ENCODE results near the gene MLLT11.

The MLLT11 gene, protein sequence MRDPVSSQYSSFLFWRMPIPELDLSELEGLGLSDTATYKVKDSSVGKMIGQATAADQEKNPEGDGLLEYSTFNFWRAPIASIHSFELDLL

DNA sequence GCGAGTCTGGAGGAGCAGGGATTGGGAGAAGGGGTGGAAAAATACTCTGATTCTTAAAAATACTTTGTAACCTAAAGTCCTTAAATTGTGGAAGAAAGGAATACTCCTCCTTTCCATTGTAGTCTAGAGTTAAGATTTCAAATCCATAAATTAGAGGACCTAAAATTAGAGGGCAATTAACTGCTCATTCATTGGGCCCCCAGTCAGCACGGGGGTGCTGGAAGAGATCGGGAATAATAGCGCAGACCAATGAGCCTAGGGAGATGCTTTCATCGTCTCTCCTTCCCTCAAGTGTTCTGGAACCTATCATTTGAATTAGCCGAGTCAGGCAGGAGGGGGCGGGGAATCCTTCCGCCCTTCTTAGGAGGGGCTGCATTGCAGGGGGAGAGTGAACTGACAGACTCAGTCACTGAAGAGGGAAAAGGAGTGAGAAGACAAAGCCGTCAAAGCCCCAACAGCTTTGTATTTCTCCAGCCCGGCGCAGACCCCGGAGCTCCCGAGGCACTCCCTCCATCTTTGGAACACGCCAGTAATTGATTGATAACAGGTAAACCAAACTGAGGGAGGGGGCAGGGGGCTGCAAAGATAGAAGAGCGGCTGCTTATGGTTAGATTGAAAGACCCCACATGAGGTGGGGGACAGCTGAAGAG lies at the start of gene MLLT11:
TSS of gene MLLT11 (plus strand) at position 391 of the 650 bp plus-strand sequence. CDS start 6,828 bp downstream, outside the sequence.
- peak within 1 kb of the TSS; percentile 94 for H3K4me3 ChIP-seq (ENCODE audit: low read length)
- H3K4me1 ChIP-seq (ENCODE audit: control insufficient read depth, insufficient read depth, low read length), result peaks cover 7% of the 10 kb centered on the region
- H3K27ac ChIP-seq (ENCODE audit: low read depth, low read length), result peak within 1 kb of the TSS; percentile 96
- H3K27me3 ChIP-seq (ENCODE audit: control insufficient read depth, insufficient read depth, low read length), result no peaks in the 10 kb centered on the region
- peaks cover 6% of the 10 kb centered on the region for H3K36me3 ChIP-seq (ENCODE audit: control insufficient read depth, insufficient read depth, low read length)
- peak within 1 kb of the TSS; percentile 96 for H3K9ac ChIP-seq (ENCODE audit: low read length)

DNA sequence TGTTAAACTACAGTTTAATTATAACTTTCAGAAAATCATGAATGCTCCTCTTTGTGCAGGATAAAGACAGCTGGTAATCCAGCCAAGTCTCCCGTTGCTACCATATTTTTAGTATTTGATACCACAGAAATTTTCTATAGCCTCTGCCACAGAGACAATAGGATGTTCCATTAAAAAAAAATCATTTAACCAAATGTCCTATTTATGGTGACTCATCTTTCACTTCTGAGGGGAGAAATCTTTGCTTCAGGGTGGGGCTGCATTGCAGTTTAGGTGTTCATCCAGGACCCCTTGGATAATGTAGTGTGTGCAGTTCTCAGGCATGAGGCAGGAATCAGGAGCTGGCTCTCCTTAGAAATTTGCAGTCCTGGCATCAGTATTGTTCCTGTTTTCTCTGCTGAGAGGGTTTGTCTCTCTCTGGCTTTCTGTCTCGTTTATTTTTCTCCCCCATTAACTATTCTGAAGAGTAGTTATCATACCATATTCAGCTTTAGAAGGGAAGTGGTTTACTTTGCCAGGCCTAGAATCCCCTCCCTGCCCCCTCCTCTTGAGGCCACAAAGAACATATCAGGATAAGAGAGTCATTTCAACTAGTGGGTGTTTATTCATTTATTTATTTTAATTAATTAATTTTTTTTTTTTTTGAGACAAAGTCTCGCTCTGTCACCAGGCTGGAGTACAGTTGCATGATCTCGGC lies 48.9 kb upstream of the MLLT11 start:
- Histone ChIP-seq H3K9ac (ENCODE audit: low read length) (no peak overlapping the region), H3K27me3 (ENCODE audit: control insufficient read depth, insufficient read depth, low read length) (no peaks in the 10 kb centered on the region), H3K36me3 (ENCODE audit: control insufficient read depth, insufficient read depth, low read length) (no peaks in the 10 kb centered on the region), H3K4me1 (ENCODE audit: control insufficient read depth, insufficient read depth, low read length) (peaks cover 13% of the 10 kb centered on the region), H3K4me3 (ENCODE audit: low read length) (no peak overlapping the region), H3K27ac (ENCODE audit: low read depth, low read length) (no peak overlapping the region)

GRCh38 chr1:151012684-151013471 lies 47.3 kb upstream of the MLLT11 start:
- Histone ChIP-seq H3K36me3 (ENCODE audit: control insufficient read depth, insufficient read depth, low read length) (no peaks in the 10 kb centered on the region), H3K27ac (ENCODE audit: low read depth, low read length) (peak overlapping the region; percentile 27), H3K27me3 (ENCODE audit: control insufficient read depth, insufficient read depth, low read length) (no peaks in the 10 kb centered on the region), H3K4me3 (ENCODE audit: low read length) (no peak overlapping the region), H3K9ac (ENCODE audit: low read length) (no peak overlapping the region), H3K4me1 (ENCODE audit: control insufficient read depth, insufficient read depth, low read length) (peaks cover 2% of the 10 kb centered on the region)

- peak overlapping the region; percentile 27 for H3K27ac ChIP-seq (ENCODE audit: low read depth, low read length)
- H3K9ac ChIP-seq (ENCODE audit: low read length), result no peak overlapping the region
- peaks cover 6% of the 10 kb centered on the region for H3K36me3 ChIP-seq (ENCODE audit: control insufficient read depth, insufficient read depth, low read length)
- H3K4me3 ChIP-seq (ENCODE audit: low read length), result no peak overlapping the region
- H3K4me1 ChIP-seq (ENCODE audit: control insufficient read depth, insufficient read depth, low read length), result no peaks in the 10 kb centered on the region
- H3K27me3 ChIP-seq (ENCODE audit: control insufficient read depth, insufficient read depth, low read length), result no peaks in the 10 kb centered on the region
Observed at GRCh38 chr1:151013518-151013917, 46.7 kb upstream of the MLLT11 start.

DNA sequence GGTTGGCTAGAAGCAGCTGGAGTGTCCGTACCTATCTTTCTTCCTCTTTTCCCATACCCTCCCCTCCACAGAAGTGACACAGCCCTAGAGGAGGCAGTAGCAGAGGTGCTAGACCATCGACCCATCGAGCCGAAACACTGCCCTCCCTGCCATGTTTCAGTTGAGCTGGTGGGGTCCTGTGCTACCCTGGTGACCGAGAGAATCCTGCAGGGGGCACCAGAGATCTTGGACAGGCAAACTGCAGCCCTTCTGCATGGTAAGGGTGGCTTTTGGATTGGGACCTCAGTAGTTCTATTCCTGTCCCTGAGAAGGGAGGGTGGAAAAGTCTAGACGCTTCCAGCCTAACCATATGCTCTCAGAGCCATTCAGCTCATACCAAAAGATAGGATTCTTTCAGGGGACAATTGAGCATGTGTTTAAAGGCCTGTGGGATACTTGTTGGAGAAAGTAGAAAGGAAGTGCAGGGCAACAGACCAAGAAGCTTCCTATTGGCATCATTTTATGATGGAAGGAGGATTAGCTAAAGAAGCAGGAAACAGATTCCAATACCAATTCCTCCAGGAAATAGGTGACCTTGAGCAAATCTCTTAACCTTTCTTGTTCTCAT lies 35.6 kb upstream of the MLLT11 start:
- Histone ChIP-seq H3K4me3 (ENCODE audit: low read length) (no peak overlapping the region), H3K27ac (ENCODE audit: low read depth, low read length) (peak overlapping the region; percentile 15), H3K9ac (ENCODE audit: low read length) (no peak overlapping the region), H3K27me3 (ENCODE audit: control insufficient read depth, insufficient read depth, low read length) (no peaks in the 10 kb centered on the region), H3K36me3 (ENCODE audit: control insufficient read depth, insufficient read depth, low read length) (peaks cover 7% of the 10 kb centered on the region), H3K4me1 (ENCODE audit: control insufficient read depth, insufficient read depth, low read length) (peaks cover 3% of the 10 kb centered on the region)

DNA sequence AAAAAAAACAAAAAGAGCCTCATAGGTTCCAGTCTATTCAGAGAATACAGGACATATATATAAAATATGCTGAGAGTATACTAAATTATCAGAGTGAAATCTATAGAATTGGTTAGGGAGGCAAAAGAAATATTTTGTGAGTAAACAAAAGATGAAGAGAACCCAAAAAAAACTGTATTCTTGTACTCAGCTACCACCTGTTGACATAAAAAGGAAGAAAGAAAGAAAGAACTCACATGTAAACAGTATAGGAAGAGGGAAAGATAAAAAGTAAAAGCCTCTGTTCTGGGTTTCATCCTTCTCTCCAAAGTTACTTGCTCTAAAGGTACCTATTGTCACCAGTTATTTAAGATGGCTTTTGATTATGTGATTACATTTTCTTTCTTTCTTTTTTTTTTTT lies 33.7 kb upstream of the MLLT11 start:
- H3K27me3 ChIP-seq (ENCODE audit: control insufficient read depth, insufficient read depth, low read length), result no peaks in the 10 kb centered on the region
- peaks cover 3% of the 10 kb centered on the region for H3K4me1 ChIP-seq (ENCODE audit: control insufficient read depth, insufficient read depth, low read length)
- no peak overlapping the region for H3K27ac ChIP-seq (ENCODE audit: low read depth, low read length)
- H3K36me3 ChIP-seq (ENCODE audit: control insufficient read depth, insufficient read depth, low read length), result peaks cover 7% of the 10 kb centered on the region
- H3K9ac ChIP-seq (ENCODE audit: low read length), result no peak overlapping the region
- H3K4me3 ChIP-seq (ENCODE audit: low read length), result no peak overlapping the region

- Histone ChIP-seq H3K4me1 (ENCODE audit: control insufficient read depth, insufficient read depth, low read length) (no peaks in the 10 kb centered on the region), H3K27ac (ENCODE audit: low read depth, low read length) (no peak overlapping the region), H3K27me3 (ENCODE audit: control insufficient read depth, insufficient read depth, low read length) (no peaks in the 10 kb centered on the region), H3K4me3 (ENCODE audit: low read length) (no peak overlapping the region), H3K36me3 (ENCODE audit: control insufficient read depth, insufficient read depth, low read length) (peaks cover 4% of the 10 kb centered on the region), H3K9ac (ENCODE audit: low read length) (no peak overlapping the region)
Observed at GRCh38 chr1:151032164-151032563, 28.0 kb upstream of the MLLT11 start.

GRCh38 chr1:151035167-151035566 lies 25.0 kb upstream of the MLLT11 start:
- Histone ChIP-seq H3K9ac (ENCODE audit: low read length) (no peak overlapping the region), H3K36me3 (ENCODE audit: control insufficient read depth, insufficient read depth, low read length) (peaks cover 2% of the 10 kb centered on the region), H3K4me3 (ENCODE audit: low read length) (no peak overlapping the region), H3K27ac (ENCODE audit: low read depth, low read length) (no peak overlapping the region), H3K27me3 (ENCODE audit: control insufficient read depth, insufficient read depth, low read length) (no peaks in the 10 kb centered on the region), H3K4me1 (ENCODE audit: control insufficient read depth, insufficient read depth, low read length) (no peaks in the 10 kb centered on the region)

- no peak within 1 kb of the TSS for H3K9ac ChIP-seq (ENCODE audit: low read length)
- no peak within 1 kb of the TSS for H3K4me3 ChIP-seq (ENCODE audit: low read length)
- no peak within 1 kb of the TSS for H3K27ac ChIP-seq (ENCODE audit: low read depth, low read length)
- peaks cover 2% of the 10 kb centered on the region for H3K36me3 ChIP-seq (ENCODE audit: control insufficient read depth, insufficient read depth, low read length)
- H3K27me3 ChIP-seq (ENCODE audit: control insufficient read depth, insufficient read depth, low read length), result no peaks in the 10 kb centered on the region
- H3K4me1 ChIP-seq (ENCODE audit: control insufficient read depth, insufficient read depth, low read length), result no peaks in the 10 kb centered on the region
Observed at GRCh38 chr1:151036356-151036755, 23.8 kb upstream of the MLLT11 start, which contains the start of gene BNIPL. BNIPL (plus strand) TSS chr1:151036586; CDS start chr1:151036726, 140 bp downstream.

DNA sequence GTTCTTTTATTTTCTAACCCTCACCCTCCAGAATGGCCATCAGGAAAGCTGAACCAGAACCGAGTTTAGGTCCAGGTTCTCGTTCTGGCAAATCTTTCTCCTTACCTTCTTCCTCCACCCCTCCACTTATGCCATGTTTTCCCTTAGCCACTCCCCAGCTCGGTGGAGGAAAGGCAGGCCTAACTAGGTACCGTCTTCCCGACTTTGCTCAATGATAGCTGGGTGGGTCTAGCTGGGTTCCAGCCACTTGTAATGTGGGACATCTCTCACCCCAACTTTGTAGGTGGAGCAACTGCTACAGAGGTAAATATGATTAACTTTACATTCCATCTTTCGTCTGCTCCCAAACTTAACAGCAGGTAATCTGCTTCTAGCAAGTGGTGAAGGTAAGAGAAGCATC lies 23.2 kb upstream of the MLLT11 start:
- Histone ChIP-seq H3K4me3 (ENCODE audit: low read length) (no peak overlapping the region), H3K27ac (ENCODE audit: low read depth, low read length) (no peak overlapping the region), H3K9ac (ENCODE audit: low read length) (no peak overlapping the region), H3K4me1 (ENCODE audit: control insufficient read depth, insufficient read depth, low read length) (no peaks in the 10 kb centered on the region), H3K27me3 (ENCODE audit: control insufficient read depth, insufficient read depth, low read length) (no peaks in the 10 kb centered on the region), H3K36me3 (ENCODE audit: control insufficient read depth, insufficient read depth, low read length) (no peaks in the 10 kb centered on the region)

GRCh38 chr1:151039521-151039920 lies 20.7 kb upstream of the MLLT11 start:
- Histone ChIP-seq H3K27ac (ENCODE audit: low read depth, low read length) (no peak overlapping the region), H3K27me3 (ENCODE audit: control insufficient read depth, insufficient read depth, low read length) (no peaks in the 10 kb centered on the region), H3K36me3 (ENCODE audit: control insufficient read depth, insufficient read depth, low read length) (no peaks in the 10 kb centered on the region), H3K4me1 (ENCODE audit: control insufficient read depth, insufficient read depth, low read length) (no peaks in the 10 kb centered on the region), H3K4me3 (ENCODE audit: low read length) (no peak overlapping the region), H3K9ac (ENCODE audit: low read length) (no peak overlapping the region)

- H3K27ac ChIP-seq (ENCODE audit: low read depth, low read length), result no peak overlapping the region
- no peaks in the 10 kb centered on the region for H3K36me3 ChIP-seq (ENCODE audit: control insufficient read depth, insufficient read depth, low read length)
- H3K27me3 ChIP-seq (ENCODE audit: control insufficient read depth, insufficient read depth, low read length), result no peaks in the 10 kb centered on the region
- no peak overlapping the region for H3K9ac ChIP-seq (ENCODE audit: low read length)
- H3K4me1 ChIP-seq (ENCODE audit: control insufficient read depth, insufficient read depth, low read length), result peaks cover 2% of the 10 kb centered on the region
- H3K4me3 ChIP-seq (ENCODE audit: low read length), result no peak overlapping the region
Observed at GRCh38 chr1:151043163-151043562, 17.0 kb upstream of the MLLT11 start.
